ENCODE measurements around the gene ITPKB.

DNA sequence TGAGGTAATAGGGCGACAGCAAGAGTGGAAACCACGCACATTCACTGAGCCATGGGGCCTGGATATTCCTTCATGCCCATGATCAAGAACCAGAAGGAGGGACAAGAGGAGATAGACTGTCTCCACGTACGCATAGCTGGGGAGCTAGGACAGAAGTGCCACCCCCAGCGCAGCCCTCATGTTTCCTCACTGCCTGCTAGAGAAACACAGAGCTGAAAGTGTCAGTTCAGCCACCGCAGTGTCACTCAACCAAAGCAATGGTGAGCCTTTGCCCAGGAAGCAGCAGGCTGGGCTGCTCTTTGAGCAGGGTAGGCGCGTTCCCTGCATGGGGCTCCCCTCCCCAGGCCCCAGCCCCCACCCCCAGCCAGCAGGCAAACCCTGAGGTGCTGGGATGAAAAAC lies 122.0 kb downstream of the ITPKB start:
- TF ChIP-seq, protein P1, sequence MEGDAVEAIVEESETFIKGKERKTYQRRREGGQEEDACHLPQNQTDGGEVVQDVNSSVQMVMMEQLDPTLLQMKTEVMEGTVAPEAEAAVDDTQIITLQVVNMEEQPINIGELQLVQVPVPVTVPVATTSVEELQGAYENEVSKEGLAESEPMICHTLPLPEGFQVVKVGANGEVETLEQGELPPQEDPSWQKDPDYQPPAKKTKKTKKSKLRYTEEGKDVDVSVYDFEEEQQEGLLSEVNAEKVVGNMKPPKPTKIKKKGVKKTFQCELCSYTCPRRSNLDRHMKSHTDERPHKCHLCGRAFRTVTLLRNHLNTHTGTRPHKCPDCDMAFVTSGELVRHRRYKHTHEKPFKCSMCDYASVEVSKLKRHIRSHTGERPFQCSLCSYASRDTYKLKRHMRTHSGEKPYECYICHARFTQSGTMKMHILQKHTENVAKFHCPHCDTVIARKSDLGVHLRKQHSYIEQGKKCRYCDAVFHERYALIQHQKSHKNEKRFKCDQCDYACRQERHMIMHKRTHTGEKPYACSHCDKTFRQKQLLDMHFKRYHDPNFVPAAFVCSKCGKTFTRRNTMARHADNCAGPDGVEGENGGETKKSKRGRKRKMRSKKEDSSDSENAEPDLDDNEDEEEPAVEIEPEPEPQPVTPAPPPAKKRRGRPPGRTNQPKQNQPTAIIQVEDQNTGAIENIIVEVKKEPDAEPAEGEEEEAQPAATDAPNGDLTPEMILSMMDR (IDR thresholded peaks at IDR 0.05): no peak
- no peak for TF ChIP-seq POLR2A (IDR thresholded peaks at IDR 0.05)
